ENCODE results near the gene COPG1. TPM values are rescaled to one million over a fixed set of nuclear protein-coding genes. Genes with fewer than 3 reads are reported as not detected.

Gene COPG1
- total RNA-seq, 4 donors from 2014 or later: 64.7 to 149 (median 116) TPM

DNA sequence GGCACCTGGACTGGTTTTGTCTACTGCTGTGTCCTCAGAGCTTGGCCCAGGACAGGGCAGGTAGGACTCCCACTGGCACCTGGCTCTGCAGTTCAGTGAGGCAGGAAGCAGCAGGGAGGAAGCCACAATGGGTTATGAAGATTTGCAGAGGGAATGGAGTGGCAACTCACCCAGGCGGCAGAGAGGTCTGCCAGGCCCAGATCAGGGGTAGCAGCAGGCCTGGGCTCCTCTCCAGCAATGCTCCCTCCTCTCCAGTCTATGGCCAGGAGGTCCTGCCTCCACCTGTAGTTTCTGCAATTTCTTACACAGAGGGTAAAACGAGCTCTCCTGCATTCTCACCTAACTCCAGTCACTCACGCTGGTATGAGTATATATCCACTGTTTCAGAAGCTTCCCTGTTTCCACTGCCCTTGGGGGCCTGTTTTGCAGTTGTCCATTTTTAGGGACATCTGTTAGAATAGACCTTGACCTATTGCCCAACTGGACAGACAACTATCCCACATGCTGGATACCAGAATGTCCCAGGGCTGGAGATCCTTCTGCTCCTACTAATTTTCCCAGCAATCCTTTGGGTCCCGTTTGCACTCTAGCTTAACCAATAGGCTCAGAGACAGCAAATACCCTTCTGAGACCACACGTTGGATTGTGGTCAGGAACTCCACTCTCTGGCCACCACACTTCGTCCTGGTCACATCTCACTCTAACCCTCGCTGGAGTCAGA, 64.4 kb downstream of the COPG1 start:
- Histone ChIP-seq H3K4me3 (peak overlapping the region in 2 of 4 donors; percentile 91 to 97), H3K4me1 (peaks cover 8 to 25% (median 19%) of the 10 kb centered on the region in 4 donors), H3K27me3 (no peaks in the 10 kb centered on the region), H3K36me3 (no peaks in the 10 kb centered on the region), H3K9me3 (no peaks in the 10 kb centered on the region), H3K27ac (peak overlapping the region; percentile 88 to 94 (median 91))
- in situ Hi-C loops (cut with MboI; ENCODE audit: low pct_ligation_motif_present in 1 of 4, low pct_unique_long_range_greater_than_20kb in 1 of 4, low sequenced_read_pairs in 3 of 4) (no loop called here), intact Hi-C loops (cut with DNase I; ENCODE audit: low total_unique reads) (no loop called here)
- TF ChIP-seq, protein P1, sequence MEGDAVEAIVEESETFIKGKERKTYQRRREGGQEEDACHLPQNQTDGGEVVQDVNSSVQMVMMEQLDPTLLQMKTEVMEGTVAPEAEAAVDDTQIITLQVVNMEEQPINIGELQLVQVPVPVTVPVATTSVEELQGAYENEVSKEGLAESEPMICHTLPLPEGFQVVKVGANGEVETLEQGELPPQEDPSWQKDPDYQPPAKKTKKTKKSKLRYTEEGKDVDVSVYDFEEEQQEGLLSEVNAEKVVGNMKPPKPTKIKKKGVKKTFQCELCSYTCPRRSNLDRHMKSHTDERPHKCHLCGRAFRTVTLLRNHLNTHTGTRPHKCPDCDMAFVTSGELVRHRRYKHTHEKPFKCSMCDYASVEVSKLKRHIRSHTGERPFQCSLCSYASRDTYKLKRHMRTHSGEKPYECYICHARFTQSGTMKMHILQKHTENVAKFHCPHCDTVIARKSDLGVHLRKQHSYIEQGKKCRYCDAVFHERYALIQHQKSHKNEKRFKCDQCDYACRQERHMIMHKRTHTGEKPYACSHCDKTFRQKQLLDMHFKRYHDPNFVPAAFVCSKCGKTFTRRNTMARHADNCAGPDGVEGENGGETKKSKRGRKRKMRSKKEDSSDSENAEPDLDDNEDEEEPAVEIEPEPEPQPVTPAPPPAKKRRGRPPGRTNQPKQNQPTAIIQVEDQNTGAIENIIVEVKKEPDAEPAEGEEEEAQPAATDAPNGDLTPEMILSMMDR (IDR thresholded peaks at IDR 0.05): no peak
- TF ChIP-seq POLR2AphosphoS5 (IDR thresholded peaks at IDR 0.05) (peak in 2 of 3 donors; percentile 12 to 18), EP300 (IDR thresholded peaks at IDR 0.05; ENCODE audit: low read depth) (no peak), POLR2A (IDR thresholded peaks at IDR 0.05) (peak; percentile 17)
- WGBS, 2 donors (ENCODE audit: low coverage in 1 of 2): 8 to 49% methylated on average over 2 to 7 of the region's 7 CpGs
- DNase-seq: peak; percentile 31

- intact Hi-C loops (cut with DNase I; ENCODE audit: low total_unique reads) (loop anchor here (5.0 kb wide), 1 partner anchor 37 kb away; the partner anchor contains the start of gene HMCES), in situ Hi-C loops (cut with MboI; ENCODE audit: low pct_ligation_motif_present in 1 of 4, low pct_unique_long_range_greater_than_20kb in 1 of 4, low sequenced_read_pairs in 3 of 4) (no loop called here)
- peak overlapping the region; percentile 45 to 97 (median 87) for H3K4me3 ChIP-seq
- no peaks in the 10 kb centered on the region for H3K9me3 ChIP-seq
- H3K27me3 ChIP-seq: no peaks in the 10 kb centered on the region
- 5% methylated on average over 46 of the region's 53 CpGs; no CpG with 5 or more reads in 1 of the 2 donors for WGBS, 2 donors (ENCODE audit: low coverage in 1 of 2)
- H3K27ac ChIP-seq: peak overlapping the region; percentile 88 to 94 (median 91)
- TF ChIP-seq EP300 (IDR thresholded peaks at IDR 0.05; ENCODE audit: low read depth) (no peak), POLR2AphosphoS5 (IDR thresholded peaks at IDR 0.05) (peak in 2 of 3 donors; percentile 52 to 70), POLR2A (IDR thresholded peaks at IDR 0.05) (peak; percentile 45)
- TF ChIP-seq, protein P1 (IDR thresholded peaks at IDR 0.05): peak in 3 of 5 experiments; percentile 5 to 16 (median 10)
- H3K36me3 ChIP-seq: no peaks in the 10 kb centered on the region
- H3K4me1 ChIP-seq: peaks cover 8 to 25% (median 19%) of the 10 kb centered on the region in 4 donors
- DNase-seq: peak; percentile 85
Measured at GRCh38 chr3:129314386-129315222, 65.2 kb downstream of the COPG1 start.

- H3K9me3 ChIP-seq: no peaks in the 10 kb centered on the region
- H3K4me3 ChIP-seq: peak overlapping the region; percentile 45 to 97 (median 87)
- 1% methylated on average over 57 of the region's 80 CpGs; no CpG with 5 or more reads in 1 of the 2 donors for WGBS, 2 donors (ENCODE audit: low coverage in 1 of 2)
- peak; percentile 15 to 32 (median 18) for TF ChIP-seq POLR2AphosphoS5 (IDR thresholded peaks at IDR 0.05)
- no peak for TF ChIP-seq EP300 (IDR thresholded peaks at IDR 0.05; ENCODE audit: low read depth)
- TF ChIP-seq, protein P1 (IDR thresholded peaks at IDR 0.05): peak in 1 of 5 experiments; percentile 5
- TF ChIP-seq POLR2A (IDR thresholded peaks at IDR 0.05): no peak
- H3K4me1 ChIP-seq: peaks cover 8 to 25% (median 19%) of the 10 kb centered on the region in 4 donors
- H3K36me3 ChIP-seq: no peaks in the 10 kb centered on the region
- H3K27me3 ChIP-seq: no peaks in the 10 kb centered on the region
- peak overlapping the region; percentile 88 to 94 (median 91) for H3K27ac ChIP-seq
- DNase-seq: peak; percentile 44
- in situ Hi-C loops (cut with MboI; ENCODE audit: low pct_ligation_motif_present in 1 of 4, low pct_unique_long_range_greater_than_20kb in 1 of 4, low sequenced_read_pairs in 3 of 4) (no loop called here), intact Hi-C loops (cut with DNase I; ENCODE audit: low total_unique reads) (loop anchor here (5.0 kb wide), 1 partner anchor 38 kb away; the partner anchor contains the start of gene HMCES)
Measured at GRCh38 chr3:129315223-129315997, 66.0 kb downstream of the COPG1 start.
